Rectal smooth muscle tissue (tissue), 1 donor: Measurements from ENCODE around the gene UNC119B.

Experiments used
- H3K27ac ChIP-seq: one replicate; pipeline ENCODE4 v1.7.0; 2013; ENCODE audit warnings: low read depth, low read length, inconsistent platforms
- H3K27me3 ChIP-seq: one replicate; pipeline ENCODE4 v1.7.0; 2013; ENCODE audit warnings: low read length; ENCODE audit not compliant: control insufficient read depth, insufficient read depth
- H3K36me3 ChIP-seq: one replicate; pipeline ENCODE4 v1.7.0; 2013; ENCODE audit warnings: low read length; ENCODE audit not compliant: control insufficient read depth, insufficient read depth
- H3K4me1 ChIP-seq: one replicate; pipeline ENCODE4 v1.7.0; 2013; ENCODE audit warnings: low read length; ENCODE audit not compliant: control insufficient read depth, insufficient read depth
- H3K4me3 ChIP-seq: one replicate; pipeline ENCODE4 v1.7.0; 2013; ENCODE audit warnings: low read length
- H3K9ac ChIP-seq: one replicate; pipeline ENCODE4 v1.7.0; 2013; ENCODE audit warnings: low read length

UNC119B gene

GRCh38 chr12:120711411-120711810, 1.2 kb downstream of the UNC119B start:
- Histone ChIP-seq H3K27ac (no peak overlapping the region), H3K9ac (no peak overlapping the region), H3K4me3 (peak overlapping the region; percentile 76)

GRCh38 chr12:120712610-120713009, 2.4 kb downstream of the UNC119B start:
- no peak overlapping the region for H3K4me3 ChIP-seq
- H3K9ac ChIP-seq, result no peak overlapping the region
- H3K27ac ChIP-seq, result no peak overlapping the region
- H3K36me3 ChIP-seq, result peaks cover 12% of the 10 kb centered on the region
- H3K4me1 ChIP-seq, result peaks cover 8% of the 10 kb centered on the region
- no peaks in the 10 kb centered on the region for H3K27me3 ChIP-seq

More at GRCh38 chr12:120711411-120711810, 1.2 kb downstream of the UNC119B start:
- Histone ChIP-seq H3K27me3 (no peaks in the 10 kb centered on the region), H3K4me1 (peaks cover 8% of the 10 kb centered on the region), H3K36me3 (peaks cover 11% of the 10 kb centered on the region)

GRCh38 chr12:120713861-120714482, 3.7 kb downstream of the UNC119B start:
- Histone ChIP-seq H3K36me3 (peaks cover 18% of the 10 kb centered on the region), H3K9ac (no peak overlapping the region), H3K27ac (no peak overlapping the region), H3K27me3 (no peaks in the 10 kb centered on the region), H3K4me3 (no peak overlapping the region), H3K4me1 (peaks cover 8% of the 10 kb centered on the region)

- Histone ChIP-seq H3K27ac (no peak overlapping the region), H3K4me3 (no peak overlapping the region), H3K27me3 (no peaks in the 10 kb centered on the region), H3K36me3 (peaks cover 30% of the 10 kb centered on the region), H3K4me1 (peaks cover 3% of the 10 kb centered on the region), H3K9ac (no peak overlapping the region)
Measured at GRCh38 chr12:120718055-120718454, 7.8 kb downstream of the UNC119B start.

- no peaks in the 10 kb centered on the region for H3K27me3 ChIP-seq
- no peaks in the 10 kb centered on the region for H3K4me1 ChIP-seq
- no peak overlapping the region for H3K9ac ChIP-seq
- H3K27ac ChIP-seq, result no peak overlapping the region
- no peak overlapping the region for H3K4me3 ChIP-seq
- H3K36me3 ChIP-seq, result peaks cover 30% of the 10 kb centered on the region
Measured at GRCh38 chr12:120719072-120719471, 8.8 kb downstream of the UNC119B start.

- H3K4me1 ChIP-seq, result no peaks in the 10 kb centered on the region
- H3K27ac ChIP-seq, result no peak overlapping the region
- no peak overlapping the region for H3K4me3 ChIP-seq
- no peak overlapping the region for H3K9ac ChIP-seq
- H3K27me3 ChIP-seq, result no peaks in the 10 kb centered on the region
- H3K36me3 ChIP-seq, result peaks cover 28% of the 10 kb centered on the region
Measured at GRCh38 chr12:120719496-120720233, 9.4 kb downstream of the UNC119B start.

GRCh38 chr12:120720234-120720986, 10.2 kb downstream of the UNC119B start:
- no peak overlapping the region for H3K27ac ChIP-seq
- H3K27me3 ChIP-seq, result no peaks in the 10 kb centered on the region
- no peaks in the 10 kb centered on the region for H3K4me1 ChIP-seq
- H3K4me3 ChIP-seq, result no peak overlapping the region
- H3K9ac ChIP-seq, result no peak overlapping the region
- peaks cover 25% of the 10 kb centered on the region for H3K36me3 ChIP-seq

GRCh38 chr12:120720987-120721801, 10.9 kb downstream of the UNC119B start:
- Histone ChIP-seq H3K4me1 (no peaks in the 10 kb centered on the region), H3K9ac (no peak overlapping the region), H3K27ac (no peak overlapping the region), H3K4me3 (no peak overlapping the region), H3K27me3 (no peaks in the 10 kb centered on the region), H3K36me3 (peaks cover 22% of the 10 kb centered on the region)

GRCh38 chr12:120721866-120722265, 11.6 kb downstream of the UNC119B start:
- H3K36me3 ChIP-seq, result peaks cover 19% of the 10 kb centered on the region
- no peak overlapping the region for H3K27ac ChIP-seq
- H3K27me3 ChIP-seq, result no peaks in the 10 kb centered on the region
- H3K4me1 ChIP-seq, result no peaks in the 10 kb centered on the region
- H3K9ac ChIP-seq, result no peak overlapping the region
- H3K4me3 ChIP-seq, result no peak overlapping the region

- H3K36me3 ChIP-seq, result peaks cover 19% of the 10 kb centered on the region
- no peaks in the 10 kb centered on the region for H3K27me3 ChIP-seq
- no peaks in the 10 kb centered on the region for H3K4me1 ChIP-seq
- H3K4me3 ChIP-seq, result no peak overlapping the region
- no peak overlapping the region for H3K9ac ChIP-seq
- no peak overlapping the region for H3K27ac ChIP-seq
Measured at GRCh38 chr12:120722784-120723183, 12.5 kb downstream of the UNC119B start.

- Histone ChIP-seq H3K27me3 (no peaks in the 10 kb centered on the region), H3K36me3 (peaks cover 11% of the 10 kb centered on the region), H3K9ac (no peak overlapping the region), H3K27ac (no peak overlapping the region), H3K4me3 (no peak overlapping the region), H3K4me1 (no peaks in the 10 kb centered on the region)
Measured at GRCh38 chr12:120724720-120725119, 14.5 kb downstream of the UNC119B start.

- Histone ChIP-seq H3K36me3 (peaks cover 6% of the 10 kb centered on the region), H3K4me1 (no peaks in the 10 kb centered on the region), H3K4me3 (peak overlapping the region; percentile 69), H3K27ac (peak overlapping the region; percentile 53), H3K9ac (no peak overlapping the region), H3K27me3 (no peaks in the 10 kb centered on the region)
Measured at GRCh38 chr12:120725151-120725658, 14.9 kb downstream of the UNC119B start.
